GM12891 (cell line): ENCODE data around the gene STARD8.

Source experiments
- DNase-seq: peaks from one replicate; pipeline ENCODE4 v3.0.0; 2011; ENCODE audit warnings: low spot score; ENCODE audit not compliant: insufficient read length
- FAIRE-seq: peaks from 2 replicates; lab custom pipeline; 2011; peaks lifted over from hg19 to GRCh38; lab: Jason Lieb, UNC
- PAX5 ChIP-seq: IDR thresholded peaks from 2 replicates; pipeline ENCODE4 v1.6.1; 2011; ENCODE audit warnings: low read length, moderate library complexity, mild to moderate bottlenecking; ENCODE audit not compliant: insufficient read depth, severe bottlenecking
- POLR2A ChIP-seq: IDR thresholded peaks from 2 replicates; pipeline ENCODE4 v1.6.1; 2011; ENCODE audit warnings: low read depth, low read length, control low read depth
- POLR2AphosphoS5 ChIP-seq: IDR thresholded peaks from 2 replicates; pipeline ENCODE4 v1.6.1; 2011; ENCODE audit warnings: low read depth, low read length, control low read depth
- POU2F2 ChIP-seq: IDR thresholded peaks from 2 replicates; pipeline ENCODE4 v1.6.1; 2011; ENCODE audit warnings: low read depth, mild to moderate bottlenecking, control low read depth, low read length, moderate library complexity
- SPI1 ChIP-seq: IDR thresholded peaks from 2 replicates; pipeline ENCODE4 v1.6.1; 2011; ENCODE audit warnings: low read depth, low read length, control low read depth
- TAF1 ChIP-seq: IDR thresholded peaks from 2 replicates; pipeline ENCODE4 v1.6.1; 2011; ENCODE audit warnings: low read depth, low read length, control low read depth

STARD8 gene

DNA sequence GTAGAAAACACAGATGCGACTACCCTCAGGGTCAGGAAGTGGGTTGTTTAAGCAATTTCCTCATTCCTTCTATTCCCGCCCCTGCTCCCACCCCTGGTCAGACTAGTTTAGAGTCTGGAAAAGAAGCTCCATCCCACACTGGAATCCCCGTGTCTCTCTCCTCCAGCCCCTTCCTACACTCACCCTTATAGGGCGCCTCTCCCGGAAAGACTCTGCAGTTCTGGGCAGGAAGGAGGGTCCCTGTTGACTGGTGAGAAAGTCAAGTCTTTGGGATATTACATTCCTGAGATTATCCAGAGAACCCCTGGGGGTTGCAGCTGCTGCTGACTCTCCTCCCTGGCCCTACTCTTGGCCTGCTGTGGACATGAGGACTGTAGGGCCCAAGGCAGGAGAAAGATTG, 11.9 kb downstream of the STARD8 start:
- FAIRE-seq (no peak), DNase-seq (no peak)

DNA sequence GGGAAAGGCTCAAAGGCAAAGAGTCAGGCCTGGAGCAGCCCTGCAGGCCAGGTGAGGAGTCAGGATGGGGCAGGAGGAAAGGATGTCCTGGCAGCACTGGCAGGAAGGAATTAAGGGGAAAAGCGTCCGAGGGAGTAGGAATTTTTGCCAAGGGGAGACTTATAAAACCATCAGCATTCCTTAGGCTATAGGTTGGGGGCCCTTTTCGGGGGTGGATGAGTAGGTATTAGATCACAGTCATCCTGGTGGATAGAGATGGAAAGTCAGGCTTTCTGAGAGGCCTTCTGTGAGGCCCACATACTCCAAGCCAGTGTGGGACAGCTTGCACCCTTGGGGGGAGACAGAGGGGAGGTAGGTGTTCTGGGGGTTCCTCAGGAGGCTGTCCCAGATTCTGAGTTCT, 12.3 kb downstream of the STARD8 start:
- FAIRE-seq (no peak), DNase-seq (no peak)
- TF ChIP-seq POU2F2 (no peak), TAF1 (no peak), SPI1 (no peak), PAX5 (no peak), POLR2AphosphoS5 (no peak), POLR2A (no peak)

More for the DNA sequence above, 11.9 kb downstream of the STARD8 start:
- TF ChIP-seq POLR2AphosphoS5 (no peak), PAX5 (no peak), POLR2A (no peak), POU2F2 (no peak), SPI1 (no peak), TAF1 (no peak)

DNA sequence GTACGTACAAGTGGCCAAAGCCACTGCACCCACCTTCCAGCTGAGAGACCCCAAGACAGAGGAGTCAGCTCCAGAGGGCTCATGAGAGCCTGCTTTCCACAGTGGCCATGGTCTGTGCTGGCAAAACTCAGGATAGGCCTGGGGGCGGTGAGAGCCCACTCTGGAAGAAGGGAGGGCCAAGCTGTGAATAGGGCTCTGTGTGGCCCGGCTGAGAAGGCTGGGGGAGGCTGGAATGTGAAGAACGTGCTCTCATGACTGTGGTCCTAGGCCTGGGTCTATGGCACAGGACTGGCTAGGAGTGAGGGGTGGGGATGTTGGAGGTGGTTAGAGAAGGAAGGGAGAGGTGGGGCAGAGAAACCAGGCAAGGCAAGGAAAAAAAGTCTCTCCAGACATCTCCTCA, 13.3 kb downstream of the STARD8 start:
- DNase-seq (no peak), FAIRE-seq (no peak)
- TF ChIP-seq POLR2AphosphoS5: no peak
- no peak for TF ChIP-seq POU2F2
- no peak for TF ChIP-seq POLR2A
- TF ChIP-seq PAX5: no peak
- TF ChIP-seq SPI1: no peak
- TF ChIP-seq TAF1: no peak

DNA sequence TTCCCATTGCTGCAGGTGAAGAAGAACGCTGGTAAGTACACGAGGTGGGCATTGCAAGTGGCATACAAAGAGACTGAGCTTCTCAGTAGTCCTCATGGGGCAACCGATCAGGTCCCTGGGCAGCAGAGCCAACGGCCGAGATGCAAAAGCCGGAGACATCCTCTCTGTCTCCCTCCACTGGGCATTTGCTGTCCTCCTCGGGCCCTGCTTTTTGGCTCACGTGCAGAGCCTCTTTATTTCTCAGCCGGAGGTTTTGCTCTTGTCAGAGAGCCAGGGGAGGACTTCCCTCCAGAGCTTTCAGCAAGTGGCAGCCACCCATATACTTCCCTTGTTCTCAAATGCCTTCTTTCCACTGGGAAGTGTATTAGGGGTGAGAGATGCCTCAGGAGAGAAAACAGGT, 18.0 kb downstream of the STARD8 start:
- FAIRE-seq (no peak), DNase-seq (no peak)
- no peak for TF ChIP-seq POLR2AphosphoS5
- no peak for TF ChIP-seq POLR2A
- no peak for TF ChIP-seq POU2F2
- TF ChIP-seq PAX5: no peak
- no peak for TF ChIP-seq TAF1
- TF ChIP-seq SPI1: no peak

DNA sequence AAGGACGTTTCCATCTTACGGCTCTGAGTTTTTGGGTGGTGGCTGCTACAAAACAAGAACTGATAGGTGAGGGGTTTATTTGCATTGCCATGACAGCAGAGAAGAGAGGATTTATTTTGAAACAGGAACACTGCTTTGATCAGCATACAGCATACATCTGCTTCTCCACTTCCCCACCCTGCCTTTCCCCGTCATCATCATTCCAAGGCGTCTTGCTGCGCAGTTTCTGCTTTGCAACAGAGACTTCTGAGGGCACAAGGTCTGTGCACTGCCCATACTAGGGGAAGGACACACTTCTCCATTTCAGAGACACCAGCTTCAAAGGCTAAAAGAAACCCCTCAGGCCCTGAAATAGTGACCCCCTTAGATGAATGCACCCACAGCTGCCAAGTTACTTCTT, 19.1 kb downstream of the STARD8 start:
- no peak for TF ChIP-seq POLR2AphosphoS5
- TF ChIP-seq PAX5: no peak
- TF ChIP-seq SPI1: no peak
- TF ChIP-seq TAF1: no peak
- TF ChIP-seq POU2F2: no peak
- no peak for TF ChIP-seq POLR2A
- DNase-seq: no peak
- no peak for FAIRE-seq

DNA sequence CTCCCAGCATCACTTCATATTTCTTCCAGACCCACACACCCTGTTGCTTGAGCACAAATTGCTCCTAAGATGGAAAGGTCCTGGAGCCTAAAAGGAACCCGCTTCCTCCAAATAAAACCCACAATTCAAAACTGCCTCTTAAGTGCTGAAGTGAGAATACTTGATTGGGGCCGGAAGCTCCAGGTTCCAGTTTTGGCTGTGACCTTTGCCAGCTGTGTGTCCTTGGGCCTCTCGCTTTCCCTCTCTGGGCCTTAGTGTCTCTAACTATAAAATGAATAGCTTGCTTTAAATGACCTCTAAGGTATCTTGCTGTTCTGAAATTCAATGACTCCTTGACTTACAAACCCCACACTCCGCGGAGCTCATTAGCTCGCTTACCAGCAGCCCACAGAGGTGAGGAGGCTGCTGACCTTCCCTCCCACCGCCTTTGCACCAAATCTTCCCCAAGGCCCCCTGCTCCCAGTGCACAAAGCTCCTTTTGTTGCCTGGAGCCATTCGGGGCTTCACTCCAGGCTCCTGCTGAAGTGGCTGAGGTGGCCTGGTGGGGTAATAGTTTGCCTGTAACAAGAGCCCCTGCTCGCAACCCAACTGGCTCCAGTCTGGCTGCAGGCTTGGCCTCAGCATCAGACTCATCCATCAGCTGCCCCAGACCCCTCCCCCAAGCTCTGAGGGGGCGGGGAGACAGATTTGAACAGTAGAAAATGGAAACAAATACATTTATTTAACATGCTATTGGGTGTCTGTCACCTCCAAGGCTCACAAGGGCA, 21.8 kb downstream of the STARD8 start:
- no peak for FAIRE-seq
- TF ChIP-seq POLR2AphosphoS5 (no peak), PAX5 (no peak), POU2F2 (no peak), POLR2A (no peak), TAF1 (no peak), SPI1 (no peak)

DNA sequence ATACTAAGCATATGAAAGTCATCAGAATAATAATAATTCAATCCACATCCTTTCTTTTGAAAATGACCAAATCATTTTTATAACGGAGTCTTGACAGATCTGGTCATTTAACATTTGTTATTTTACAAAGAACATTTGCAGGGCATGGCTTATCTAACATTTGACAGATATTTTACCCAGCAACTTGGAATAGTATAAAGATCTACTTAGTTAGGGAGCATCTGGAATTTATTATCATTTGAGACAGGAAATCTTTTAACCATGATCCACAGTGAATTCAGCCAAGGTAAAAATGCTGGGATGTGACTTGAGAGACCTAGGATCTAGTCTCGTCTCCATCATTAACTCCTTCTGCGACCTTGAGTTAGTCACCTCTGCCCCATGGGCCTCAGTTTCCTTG, 22.4 kb downstream of the STARD8 start:
- DNase-seq (no peak), FAIRE-seq (no peak)
- no peak for TF ChIP-seq POU2F2
- no peak for TF ChIP-seq POLR2A
- no peak for TF ChIP-seq SPI1
- TF ChIP-seq POLR2AphosphoS5: no peak
- no peak for TF ChIP-seq PAX5
- no peak for TF ChIP-seq TAF1

More for the DNA sequence above, 21.8 kb downstream of the STARD8 start:
- no peak for DNase-seq

DNA sequence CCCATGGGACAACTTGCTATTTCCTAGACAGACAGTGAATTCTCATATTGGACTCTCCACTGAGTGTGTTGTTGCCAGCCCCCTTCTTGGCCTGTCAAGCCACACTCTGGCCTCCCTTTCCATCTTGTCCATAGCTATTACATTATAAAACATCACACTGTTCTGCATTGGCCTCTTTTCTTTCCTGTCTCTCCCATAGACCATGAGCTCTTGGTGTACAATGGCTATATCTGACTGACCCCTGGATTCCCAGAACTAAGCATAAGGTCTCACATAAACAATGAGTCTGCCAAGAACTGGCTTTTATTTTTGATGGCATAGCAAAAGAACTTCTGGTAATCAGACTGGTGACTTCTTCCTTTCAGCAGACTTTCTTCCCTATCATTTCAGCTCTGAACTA, 23.8 kb downstream of the STARD8 start:
- FAIRE-seq (no peak), DNase-seq (no peak)
- TF ChIP-seq PAX5 (no peak), POLR2A (no peak), TAF1 (no peak), POU2F2 (no peak), POLR2AphosphoS5 (no peak), SPI1 (no peak)

DNA sequence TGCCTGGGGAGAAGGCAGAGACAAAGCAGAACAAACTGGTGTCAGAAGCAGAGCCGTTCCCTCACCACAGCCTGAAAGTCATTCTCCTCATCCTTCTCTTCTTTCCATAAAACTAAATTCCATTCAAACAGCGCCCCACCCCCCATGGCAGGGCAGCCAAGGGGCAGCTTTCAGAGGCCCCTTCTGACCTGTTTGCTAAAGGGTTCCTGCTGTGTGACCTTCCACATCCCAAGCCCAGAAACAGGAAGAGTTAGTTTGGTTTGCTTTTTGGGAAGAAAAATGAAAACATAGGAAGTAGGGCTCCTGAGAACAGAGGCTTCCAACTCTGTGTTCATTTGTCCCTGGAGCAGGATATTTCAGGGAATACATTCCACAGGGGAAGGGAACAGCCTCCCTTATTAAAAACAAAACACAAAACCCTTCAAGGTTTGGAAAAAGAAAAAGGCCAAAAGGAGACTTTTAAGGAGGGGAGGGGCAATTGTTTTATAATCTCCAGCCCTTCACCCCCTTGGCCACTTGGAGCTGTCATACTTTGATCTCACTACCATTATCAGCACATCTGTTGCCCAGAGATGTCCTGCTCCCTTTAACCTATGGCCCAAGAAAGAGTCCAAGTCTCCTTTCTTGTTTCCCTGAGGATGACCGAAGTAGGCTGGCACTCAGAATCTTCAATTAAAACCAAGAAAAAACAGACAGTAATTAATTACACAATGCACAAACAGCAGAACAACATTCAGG, 25.3 kb downstream of the STARD8 start:
- DNase-seq (no peak), FAIRE-seq (no peak)
- TF ChIP-seq SPI1: no peak
- TF ChIP-seq POLR2A: no peak
- TF ChIP-seq POU2F2: no peak
- TF ChIP-seq TAF1: no peak
- no peak for TF ChIP-seq PAX5
